ENCODE measurements around the gene ARID1B. TPM values are rescaled to one million over a fixed set of nuclear protein-coding genes. Genes with fewer than 3 reads are reported as not detected.

ARID1B gene
- total and polyA plus RNA-seq, 2 of the 13 experiments (the other 11 are each of a cell fraction or from before 2014, with no cell fraction given): 20.1 to 32.6 TPM

DNA sequence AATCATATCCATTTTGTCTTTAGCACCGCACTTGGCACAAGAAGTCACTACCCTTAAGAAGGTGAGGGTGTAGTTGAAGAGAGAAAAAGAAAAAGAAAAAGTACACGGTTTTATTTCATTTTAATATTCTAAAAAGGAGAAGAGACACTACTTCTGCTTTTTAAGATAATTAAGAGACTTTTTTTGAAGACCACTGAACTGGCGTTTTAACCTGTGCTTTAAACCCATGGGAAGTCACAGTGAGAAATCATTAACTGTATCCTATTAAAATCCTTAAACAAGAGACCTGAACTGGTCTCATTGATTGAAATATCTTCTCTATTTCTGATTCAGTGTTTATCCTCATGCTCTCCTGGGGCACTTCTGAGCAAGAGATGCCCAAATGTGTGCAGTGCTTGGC, 302.6 kb downstream of the ARID1B start (continued):
- TF ChIP-seq ARID4A (CRISPR knock-in tag; IDR thresholded peaks at IDR 0.05; ENCODE audit: borderline replicate concordance) (no peak), MBNL3 (CRISPR knock-in tag; conservative IDR thresholded peaks at IDR 0.05) (no peak)

- POLR2A ChIA-PET: no interaction called here
Measured at GRCh38 chr6:157080986-157081391, 303.8 kb downstream of the ARID1B start.

More at GRCh38 chr6:157080986-157081391, 303.8 kb downstream of the ARID1B start:
- Histone ChIP-seq H3K4me1 (ENCODE audit: insufficient read depth, low read length) (no peaks in the 10 kb centered on the region), H3K4me3 (replicated peaks in 1 of 3; ENCODE audit: insufficient read depth in 1 of 3, low read depth in 2 of 3, low read length in 3 of 3) (no peak overlapping the region), H3K9me3 (ENCODE audit: low read length) (no peaks in the 10 kb centered on the region), H3K27ac (ENCODE audit: extremely low read length, insufficient read depth, low read length) (no peak overlapping the region), H2AFZ (ENCODE audit: low read length) (no peak overlapping the region), H3K4me2 (ENCODE audit: low read depth, low read length) (no peak overlapping the region), H3K9ac (ENCODE audit: insufficient read depth, low read depth, low read length) (no peak overlapping the region), H3K36me3 (replicated peaks in 1 of 2; ENCODE audit: control insufficient read depth in 1 of 2, insufficient read depth in 2 of 2, low read length in 2 of 2) (peaks cover 2 to 15% of the 10 kb centered on the region in 2 experiments; a peak in 4 of 5 replicates), H4K20me1 (ENCODE audit: insufficient read depth, low read length) (no peaks in the 10 kb centered on the region), H3K79me2 (ENCODE audit: insufficient read depth, low read length) (no peaks in the 10 kb centered on the region), H3K27me3 (ENCODE audit: control insufficient read depth in 1 of 2, insufficient read depth in 2 of 2, low read length in 2 of 2) (no peaks in the 10 kb centered on the region)
- no TSS peak for BruUV-seq (replicated peaks)
- no peak for FAIRE-seq
- DNase-seq (ENCODE audit: low spot score): no peak
- no peak for ATAC-seq
- CTCF ChIA-PET (ENCODE audit: low intra/inter-chr PET ratio, low total read pairs): no interaction called here
- intact Hi-C loops (cut with micrococcal nuclease; ENCODE audit: unreplicated experiment): no loop called here
- TF ChIP-seq TFDP2 (CRISPR knock-in tag; IDR thresholded peaks at IDR 0.05) (no peak), RNF2 (conservative IDR thresholded peaks at IDR 0.05; ENCODE audit: low read depth) (no peak), DNMT3B (CRISPR knock-in tag; conservative IDR thresholded peaks at IDR 0.05) (no peak), XRCC5 (optimal IDR thresholded peaks at IDR 0.05; ENCODE audit: low read length) (no peak), ZNF484 (CRISPR knock-in tag; IDR thresholded peaks at IDR 0.05; ENCODE audit: borderline replicate concordance, low read depth) (no peak), SP4 (CRISPR knock-in tag; IDR thresholded peaks at IDR 0.05) (no peak), ZNF644 (CRISPR knock-in tag; IDR thresholded peaks at IDR 0.05; ENCODE audit: low read depth) (no peak), CBX1 (IDR thresholded peaks at IDR 0.05; ENCODE audit: low read depth) (no peak), ZSCAN29 (CRISPR knock-in tag; conservative IDR thresholded peaks at IDR 0.05) (no peak), JUN (CRISPR knock-in tag; IDR thresholded peaks at IDR 0.05) (no peak)
- TF ChIP-seq, protein P1, sequence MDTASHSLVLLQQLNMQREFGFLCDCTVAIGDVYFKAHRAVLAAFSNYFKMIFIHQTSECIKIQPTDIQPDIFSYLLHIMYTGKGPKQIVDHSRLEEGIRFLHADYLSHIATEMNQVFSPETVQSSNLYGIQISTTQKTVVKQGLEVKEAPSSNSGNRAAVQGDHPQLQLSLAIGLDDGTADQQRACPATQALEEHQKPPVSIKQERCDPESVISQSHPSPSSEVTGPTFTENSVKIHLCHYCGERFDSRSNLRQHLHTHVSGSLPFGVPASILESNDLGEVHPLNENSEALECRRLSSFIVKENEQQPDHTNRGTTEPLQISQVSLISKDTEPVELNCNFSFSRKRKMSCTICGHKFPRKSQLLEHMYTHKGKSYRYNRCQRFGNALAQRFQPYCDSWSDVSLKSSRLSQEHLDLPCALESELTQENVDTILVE (CRISPR knock-in tag; IDR thresholded peaks at IDR 0.05): no peak
- in situ Hi-C loops (cut with HindIII; ENCODE audit: extremely low pct_ligation_motif_present, low pct_unique_long_range_greater_than_20kb): no loop called here
